GM10248 (cell line): ENCODE data around the gene NOVA1.

ENCODE experiments used
- CTCF ChIA-PET: fragments of 300-600 bp; sonication (Branson Sonifier 250); formaldehyde crosslinking; extraction: SDS; loops from one replicate; lab custom pipeline; 2021; ENCODE audit warnings: antibody characterized with exemption; lab: Yijun Ruan, JAX
- POLR2A ChIA-PET: fragments of 350-650 bp; sonication (Branson Sonifier 250); formaldehyde crosslinking; extraction: SDS; loops from one replicate; lab custom pipeline; 2020; ENCODE audit warnings: antibody characterized with exemption; lab: Yijun Ruan, JAX
- DNase-seq: peaks from one replicate; pipeline ENCODE4 v3.0.0; 2012; ENCODE audit errors: extremely low spot score
- CTCF ChIP-seq: IDR thresholded peaks from 2 replicates; pipeline ENCODE4 v1.5.1; 2012; ENCODE audit warnings: mild to moderate bottlenecking, low read depth; ENCODE audit errors: extremely low read depth, missing control alignments, control extremely low read depth

The NOVA1 gene

GRCh38 chr14:26414926-26415325, 182.9 kb downstream of the NOVA1 start:
- ChIA-PET POLR2A (no interaction called here), CTCF (no interaction called here)
- DNase-seq = no peak
- no peak for TF ChIP-seq CTCF

DNA sequence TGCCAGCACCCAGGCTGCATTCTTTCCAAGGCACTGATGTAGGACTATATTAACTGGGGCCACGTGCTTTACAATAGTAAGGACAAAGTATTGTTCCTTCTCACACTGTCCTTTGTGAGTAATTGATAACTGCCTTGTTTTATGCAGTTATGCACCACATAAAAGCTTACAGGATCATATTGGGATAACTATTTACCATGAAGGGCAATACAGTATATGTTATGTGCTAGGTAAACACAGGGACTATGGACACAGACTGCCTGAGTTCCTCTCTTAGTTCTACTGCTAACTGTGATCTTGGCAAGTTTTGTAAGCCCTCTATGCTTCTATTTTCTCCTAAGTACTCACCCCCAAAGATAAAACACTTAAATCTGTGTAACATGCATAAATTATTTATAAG, 183.7 kb downstream of the NOVA1 start:
- TF ChIP-seq CTCF = no peak
- ChIA-PET POLR2A (no interaction called here), CTCF (no interaction called here)
- DNase-seq = no peak

DNA sequence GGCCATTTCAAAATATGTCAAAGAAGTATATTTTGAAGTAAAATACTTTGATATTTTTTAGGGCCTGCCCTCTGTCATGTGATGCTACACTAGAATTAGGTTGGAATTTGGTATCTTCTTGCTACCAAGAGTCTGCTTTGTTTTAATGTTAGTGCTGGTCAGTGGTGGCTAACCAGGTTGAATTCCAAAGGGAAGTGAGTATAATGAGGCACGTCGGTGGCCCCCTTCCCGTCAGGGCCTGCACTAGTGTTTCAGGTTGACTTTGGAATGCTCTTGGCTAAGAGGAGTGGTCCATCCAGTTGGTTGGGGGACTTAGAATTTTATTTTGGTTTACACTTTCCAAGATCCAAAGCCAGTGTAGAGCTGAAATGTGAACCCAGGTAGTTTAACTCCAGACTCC, 185.4 kb downstream of the NOVA1 start:
- ChIA-PET POLR2A (no interaction called here), CTCF (no interaction called here)
- no peak for DNase-seq
- TF ChIP-seq CTCF = no peak

GRCh38 chr14:26410189-26410685, 187.6 kb downstream of the NOVA1 start:
- no peak for TF ChIP-seq CTCF
- CTCF ChIA-PET = interaction anchor here (1.2 to 2.2 kb wide), 2 partner anchors 9 to 11 kb away, joined by 4 to 5 read pairs; no protein-coding TSS in a partner anchor
- POLR2A ChIA-PET = no interaction called here
- DNase-seq = no peak

DNA sequence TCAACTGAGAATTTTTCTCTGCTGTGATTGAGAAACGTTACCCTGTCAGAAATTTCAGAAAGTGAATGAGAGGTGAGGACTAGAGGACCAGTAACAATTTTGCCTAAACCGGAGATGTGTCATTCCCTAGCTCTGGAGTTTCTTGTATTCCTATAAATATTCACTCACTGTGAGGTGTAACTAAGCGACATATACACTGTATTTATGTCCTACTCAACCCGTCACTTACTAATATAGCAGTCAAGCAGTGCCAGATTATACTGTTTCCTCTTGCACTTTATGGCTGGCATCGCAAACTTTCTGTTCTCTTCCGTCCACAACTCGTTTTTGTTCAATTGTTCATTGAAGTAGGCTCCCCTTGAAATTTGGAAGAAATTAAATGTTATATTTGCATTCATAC, 192.9 kb downstream of the NOVA1 start:
- no peak for TF ChIP-seq CTCF
- POLR2A ChIA-PET = no interaction called here
- no peak for DNase-seq
- CTCF ChIA-PET = interaction anchor here (1.1 kb wide), 1 partner anchor 11 kb away, joined by 3 read pairs; no protein-coding TSS in a partner anchor

DNA sequence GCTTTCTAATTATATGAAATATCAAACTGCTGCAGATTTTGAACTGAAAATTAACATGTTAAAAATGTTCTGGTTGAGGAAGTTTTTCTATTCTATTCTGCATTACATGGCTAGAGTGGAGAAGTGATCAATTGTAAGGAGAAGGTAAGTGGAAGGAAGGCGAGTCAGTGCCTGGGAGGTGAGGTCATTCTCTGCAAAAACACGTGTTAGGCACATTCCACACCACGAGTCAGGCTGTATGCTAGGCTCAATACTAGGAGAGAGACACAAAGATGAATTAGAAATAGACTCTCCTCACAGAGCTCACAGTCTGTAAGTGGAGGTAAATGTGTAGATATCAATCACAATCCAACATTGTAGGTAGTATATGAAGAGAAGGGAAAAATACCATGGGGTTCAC, 194.1 kb downstream of the NOVA1 start:
- TF ChIP-seq CTCF = no peak
- POLR2A ChIA-PET = no interaction called here
- CTCF ChIA-PET = no interaction called here
- no peak for DNase-seq
